NCI-H1417 treated with DMSO at 0.1 percent for 48 hours (cell line): ENCODE results near the gene TERT.
"Not testable (repeated sequence)": the region's sequence is repeated elsewhere in the genome, so short reads cannot be mapped to it uniquely, and the experiment has no call there.

ENCODE experiments used
- DNase-seq: peaks from one replicate; lab custom pipeline; 2025; lab: John Stamatoyannopoulos, UW

The TERT gene

DNA sequence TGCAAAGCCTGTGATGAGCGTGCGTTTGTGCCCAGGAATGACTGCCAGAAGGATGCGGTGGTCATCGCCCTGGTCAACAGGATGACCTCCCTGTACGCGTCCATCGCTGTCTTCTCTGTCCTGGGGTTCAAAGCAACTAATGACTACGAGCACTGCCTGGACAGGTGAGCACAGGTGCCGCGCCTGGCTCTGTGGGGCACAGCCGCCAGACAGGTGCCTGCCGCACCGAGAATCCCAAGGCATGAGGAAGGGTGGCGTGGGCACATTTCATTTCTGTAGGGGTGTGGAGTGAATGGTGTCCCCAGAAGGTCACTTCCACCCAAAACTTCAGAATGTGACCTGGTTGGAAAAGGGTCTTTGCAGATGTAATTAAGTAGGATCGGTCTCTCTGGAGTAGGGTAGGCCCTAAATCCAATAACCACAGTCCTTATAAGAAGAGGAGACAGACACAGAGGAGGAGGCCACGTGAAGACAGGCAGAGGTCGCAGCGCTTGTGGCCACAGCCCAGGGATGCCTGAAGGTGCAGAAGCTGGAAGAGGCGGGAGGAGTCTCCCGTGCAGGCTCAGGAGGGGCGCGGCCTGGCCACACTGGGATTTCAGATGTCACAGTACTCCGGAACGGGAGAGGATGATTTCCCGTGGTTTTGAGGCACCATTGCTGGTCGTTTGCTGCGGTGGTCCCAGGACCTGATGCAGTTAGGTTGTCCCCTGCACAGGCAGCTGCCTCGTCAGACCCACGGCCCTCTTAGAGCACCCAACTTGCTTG, 54.2 kb downstream of the TERT start:
- DNase-seq, result no peak

DNA sequence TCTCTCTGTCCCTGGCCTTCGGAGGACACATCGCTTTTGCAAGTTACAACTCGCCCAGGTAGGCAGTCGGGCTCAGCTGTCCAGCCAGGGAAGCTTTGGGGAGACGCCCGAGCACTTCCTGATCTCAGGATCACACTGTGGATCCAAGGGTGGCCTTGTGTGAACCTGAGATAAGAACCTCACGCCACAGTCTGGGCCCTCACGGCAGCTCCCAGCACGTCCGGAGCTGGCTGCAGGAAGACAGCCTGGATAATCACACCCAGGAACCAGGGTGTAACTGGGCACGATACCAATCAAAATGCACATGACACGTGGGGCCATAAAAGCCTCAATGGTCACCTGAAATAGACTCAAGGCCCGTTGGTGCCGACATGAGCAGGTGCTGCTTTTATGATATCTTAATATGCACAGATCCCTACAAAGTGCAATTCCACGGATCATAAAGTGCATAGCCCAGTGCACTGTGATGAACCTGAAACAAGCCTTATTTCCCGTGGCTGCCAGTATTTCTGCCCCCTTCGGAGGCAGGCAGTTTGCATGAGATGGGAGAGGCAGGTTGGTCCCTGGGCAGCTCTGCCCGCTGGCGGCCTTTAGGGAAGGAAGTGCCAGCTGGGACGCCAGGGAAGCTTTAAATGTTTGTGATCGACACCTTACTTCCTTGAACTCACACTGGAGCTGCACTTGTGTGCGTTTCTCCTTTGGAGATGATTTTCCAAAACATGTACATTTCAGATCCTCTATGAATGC, 55.2 kb downstream of the TERT start:
- DNase-seq, result no peak

DNA sequence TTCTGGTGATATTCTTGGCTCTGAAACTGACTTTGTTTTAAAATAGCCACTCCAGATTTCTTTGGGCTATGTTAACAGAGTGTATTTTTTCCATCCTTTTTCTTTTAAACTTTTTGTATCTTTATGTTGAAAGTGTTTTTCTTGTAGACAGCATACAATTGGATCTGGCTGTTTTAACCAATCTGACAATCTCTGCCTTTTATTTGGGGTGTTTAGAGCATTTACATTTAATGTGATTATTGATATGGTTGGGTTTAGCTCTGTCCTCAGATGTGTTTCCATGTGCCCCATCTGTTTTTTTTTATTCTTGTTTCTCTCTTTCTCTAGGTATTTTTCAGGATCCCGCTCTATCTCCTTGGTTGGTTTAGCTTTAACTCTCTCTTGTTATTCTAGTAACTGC, 59.0 kb downstream of the TERT start:
- DNase-seq, result no peak

DNA sequence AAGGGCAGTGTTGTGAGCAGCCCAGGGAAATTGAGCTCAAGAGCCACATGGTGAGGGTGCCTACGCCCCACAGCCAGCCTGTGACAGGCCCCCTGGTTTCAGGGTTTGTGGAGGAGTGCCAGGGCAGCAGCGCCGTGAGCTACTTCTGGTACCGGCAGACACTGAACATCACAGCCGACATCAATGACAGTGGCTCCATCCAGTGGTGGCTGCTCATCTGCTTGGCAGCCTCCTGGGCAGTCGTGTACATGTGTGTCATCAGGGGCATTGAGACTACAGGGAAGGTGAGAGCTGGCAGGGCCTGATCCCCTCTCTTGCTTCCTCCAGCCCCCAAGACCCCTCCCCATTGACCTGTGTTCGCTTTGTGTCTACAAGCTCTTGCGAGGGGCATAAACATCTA, 59.5 kb downstream of the TERT start:
- DNase-seq, result no peak

DNA sequence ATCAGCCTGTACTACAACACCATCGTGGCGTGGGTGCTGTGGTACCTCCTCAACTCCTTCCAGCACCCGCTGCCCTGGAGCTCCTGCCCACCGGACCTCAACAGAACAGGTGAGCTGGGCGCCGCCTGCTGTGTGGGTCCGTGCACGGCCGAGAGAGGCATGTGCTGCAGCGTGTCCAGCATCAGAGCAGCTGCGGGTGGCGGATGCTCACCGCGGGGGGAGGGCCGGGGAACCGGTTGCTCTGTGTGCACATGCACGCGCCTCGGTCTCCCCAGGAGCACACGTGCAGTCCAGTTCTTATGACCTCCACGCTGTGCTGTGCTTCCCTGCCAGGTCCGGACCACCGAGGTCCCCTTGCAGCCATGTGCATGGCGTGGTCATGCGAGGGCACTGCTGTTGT, 62.1 kb downstream of the TERT start:
- DNase-seq, result no peak

DNA sequence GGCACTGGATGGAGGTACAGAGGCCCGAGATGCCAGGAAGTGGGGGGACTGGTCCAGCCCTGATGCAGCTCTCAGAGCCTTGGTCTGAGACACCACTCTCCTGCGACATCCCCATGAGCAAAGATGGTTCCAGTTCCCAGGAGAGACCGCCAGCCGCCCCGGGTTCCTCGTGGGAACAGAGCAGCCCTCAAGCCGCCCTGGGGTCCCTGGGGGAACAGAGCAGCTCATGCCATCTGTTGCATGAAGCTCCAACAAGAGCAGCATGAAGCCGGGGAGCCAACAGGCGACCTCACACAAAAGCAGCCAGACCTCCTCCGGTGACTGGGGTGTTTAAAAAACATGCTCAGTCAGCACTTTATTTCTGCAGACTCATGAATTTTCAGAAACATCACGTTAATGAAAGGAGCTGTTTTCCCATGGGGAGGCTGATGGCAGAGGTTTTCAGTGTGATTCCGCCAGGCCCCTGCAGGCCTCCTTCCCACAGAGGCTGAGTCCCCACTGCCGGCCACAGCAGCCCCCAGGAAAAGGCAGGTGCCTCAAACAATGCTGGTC, 63.4 kb downstream of the TERT start:
- DNase-seq, result no peak

DNA sequence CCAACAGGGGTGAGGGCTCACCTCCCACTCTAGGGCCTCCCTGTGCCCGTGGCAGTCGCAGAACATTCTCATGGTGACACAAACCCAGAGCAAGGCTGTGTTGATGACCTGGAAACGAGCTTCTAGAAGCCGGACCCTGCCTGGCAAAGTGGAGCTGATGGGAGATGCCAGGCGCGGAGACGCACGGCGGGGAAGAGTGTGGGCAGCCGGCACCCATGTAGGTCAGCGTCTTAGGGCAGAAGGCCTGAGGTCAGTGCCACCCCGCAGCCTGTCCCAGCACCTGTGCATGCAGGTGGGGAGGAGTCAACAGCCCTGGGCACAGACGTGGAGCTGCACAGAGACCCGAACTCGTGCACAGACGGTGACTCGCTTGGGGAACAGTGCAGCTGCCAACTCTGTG, 64.3 kb downstream of the TERT start:
- DNase-seq, result no peak

DNA sequence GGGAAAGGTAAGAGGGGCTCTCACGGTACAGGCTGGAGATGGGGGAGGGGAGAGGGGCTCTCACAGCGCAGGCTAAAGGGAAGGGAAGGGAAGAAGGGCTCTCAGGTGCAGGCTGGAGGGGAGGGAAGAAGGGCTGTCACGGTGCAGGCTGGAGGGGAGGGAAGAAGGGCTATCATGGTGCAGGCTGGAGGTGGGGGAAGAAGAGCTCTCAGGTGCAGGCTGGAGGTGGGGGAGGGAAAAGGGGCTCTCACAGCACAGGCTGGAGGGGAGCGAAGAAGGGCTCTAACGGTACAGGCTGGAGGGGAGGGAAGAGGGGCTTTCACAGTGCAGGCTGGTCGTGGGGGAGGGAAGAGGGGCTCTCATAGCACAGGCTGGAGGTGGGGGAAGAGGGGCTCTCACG, 65.0 kb downstream of the TERT start:
- DNase-seq, result no peak

DNA sequence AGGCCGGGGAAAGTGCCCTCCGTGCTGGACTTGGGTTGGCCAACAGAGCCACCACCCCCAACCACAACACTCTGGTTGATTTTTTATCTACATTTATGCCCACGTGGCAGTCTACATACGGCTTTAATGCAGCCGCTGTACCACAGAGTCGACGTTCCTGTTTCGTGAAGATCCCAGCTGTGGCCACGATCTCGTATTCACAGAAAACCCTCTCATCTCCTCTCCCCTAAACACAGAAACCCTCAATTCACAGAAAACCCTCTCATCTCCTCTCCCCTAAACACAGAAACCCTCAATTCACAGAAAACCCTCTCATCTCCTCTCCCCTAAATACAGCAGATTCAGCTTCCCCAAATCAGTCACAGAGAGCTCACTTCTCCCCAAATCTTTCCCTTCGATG, 65.8 kb downstream of the TERT start:
- DNase-seq, result not testable (repeated sequence)

DNA sequence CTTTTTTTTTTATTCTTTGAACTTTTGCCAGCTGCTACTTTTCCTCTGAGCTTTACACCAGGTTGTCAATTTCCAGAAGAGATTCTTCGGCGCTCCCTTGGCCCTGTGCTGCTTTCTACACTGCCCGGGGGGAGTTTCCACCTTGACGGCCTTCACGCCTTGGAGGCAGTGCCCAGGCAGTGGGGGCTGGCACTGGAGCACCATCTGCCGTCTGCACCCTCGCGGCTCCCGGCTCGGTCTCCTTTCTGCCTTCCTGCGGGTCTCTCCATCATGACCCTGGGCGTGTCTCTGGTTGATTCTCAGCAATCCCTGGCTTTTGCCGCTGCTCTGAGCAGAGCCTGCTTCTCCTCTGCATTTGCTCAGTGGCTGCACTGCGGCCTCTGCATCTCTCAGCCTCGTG, 66.7 kb downstream of the TERT start:
- no peak for DNase-seq

DNA sequence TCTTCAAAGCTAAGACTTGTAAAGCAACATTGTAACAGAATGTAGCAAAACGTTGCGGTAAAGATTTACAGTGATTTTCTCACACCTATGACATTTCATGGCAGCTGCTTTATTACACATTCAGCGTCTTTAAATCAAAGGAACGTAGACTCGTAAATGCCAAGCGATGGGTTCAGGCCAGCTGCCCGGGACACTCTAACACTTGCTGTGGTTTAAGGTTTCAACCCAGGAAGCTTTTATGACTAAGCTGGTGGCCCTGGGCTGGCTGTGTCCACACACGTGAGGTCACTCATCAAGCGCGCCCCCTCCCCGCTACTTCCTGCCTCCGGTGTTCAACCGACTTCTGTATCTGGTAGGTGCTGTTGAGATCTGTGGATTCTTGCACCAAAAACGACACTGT, 67.2 kb downstream of the TERT start:
- DNase-seq, result no peak

DNA sequence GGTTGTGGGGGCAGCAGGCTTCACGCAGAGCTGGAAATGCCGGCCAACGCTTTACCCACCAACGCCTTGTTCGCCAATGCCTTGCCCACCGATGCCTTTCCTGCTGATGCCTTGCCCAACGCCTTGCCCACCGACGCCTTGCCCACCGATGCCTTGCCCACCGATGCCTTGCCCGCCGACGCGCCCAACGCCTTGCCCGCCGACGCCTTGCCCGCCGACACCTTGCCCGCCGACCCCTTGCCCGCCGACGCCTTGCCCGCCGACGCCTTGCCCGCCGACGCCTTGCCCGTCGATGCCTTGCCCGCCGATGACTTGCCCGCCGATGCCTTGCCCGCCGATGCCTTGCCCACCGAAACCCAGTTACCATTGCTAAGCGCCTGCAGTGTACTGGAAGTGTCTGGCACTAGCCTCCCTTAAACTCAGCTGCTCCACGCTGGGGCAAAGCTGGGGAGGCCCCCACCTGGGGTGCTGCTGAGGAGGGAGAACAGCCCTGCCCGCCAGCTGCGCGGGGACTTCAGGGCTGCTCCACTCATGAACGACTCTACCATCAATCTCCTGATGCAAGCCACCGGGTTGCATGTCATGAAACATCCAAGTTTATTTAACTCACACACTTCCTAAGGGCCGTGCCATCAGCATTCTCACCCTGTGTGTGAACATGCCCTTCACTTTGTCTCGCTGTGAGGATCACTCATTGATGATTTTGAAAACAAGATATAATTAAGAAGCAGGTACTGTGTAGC, 67.9 kb downstream of the TERT start:
- no peak for DNase-seq

DNA sequence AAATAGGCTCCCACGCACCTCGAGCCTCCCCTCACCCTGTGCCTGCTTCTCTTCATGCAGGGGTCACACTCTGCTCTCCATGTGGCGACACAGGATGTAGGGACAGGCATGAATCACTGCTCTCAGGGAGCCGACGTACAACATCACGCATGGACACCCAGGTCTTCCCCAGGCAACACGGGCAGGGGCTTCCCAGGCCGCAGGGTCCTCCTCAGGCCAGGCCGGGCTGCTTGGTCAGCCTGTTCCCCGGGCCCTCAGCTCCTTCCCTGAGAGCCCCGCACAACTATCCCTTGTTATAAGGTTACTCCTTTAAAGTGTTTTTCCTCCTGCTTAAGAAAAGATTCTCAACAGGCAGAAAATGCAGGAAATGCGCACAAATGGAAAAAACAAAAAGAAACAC, 68.6 kb downstream of the TERT start:
- no peak for DNase-seq

DNA sequence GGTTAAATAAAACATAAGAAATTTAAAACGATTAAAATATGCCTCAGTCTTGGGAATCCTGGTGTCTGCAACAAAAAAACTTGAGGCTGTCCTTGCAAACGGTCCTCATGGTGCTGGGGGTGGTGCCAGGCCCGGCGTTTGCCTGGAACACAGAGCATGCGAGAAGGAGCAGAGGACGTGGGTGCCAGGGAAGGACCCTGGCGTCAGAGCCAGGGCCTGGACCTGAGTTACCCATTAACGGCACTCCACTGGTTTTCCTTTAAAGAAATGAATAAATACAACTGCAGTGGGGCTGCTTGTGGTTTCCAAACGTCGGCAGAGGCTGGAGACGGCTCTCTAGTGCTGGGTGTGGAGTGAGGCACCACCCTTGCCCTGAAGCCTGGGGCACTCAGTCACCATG, 69.8 kb downstream of the TERT start, which contains the start of gene SLC6A18:
Gene SLC6A18, plus strand, starts transcription at position 301 of the 400 bp plus-strand sequence. Its CDS starts 97 bp downstream, at position 398.
- DNase-seq, result no peak

DNA sequence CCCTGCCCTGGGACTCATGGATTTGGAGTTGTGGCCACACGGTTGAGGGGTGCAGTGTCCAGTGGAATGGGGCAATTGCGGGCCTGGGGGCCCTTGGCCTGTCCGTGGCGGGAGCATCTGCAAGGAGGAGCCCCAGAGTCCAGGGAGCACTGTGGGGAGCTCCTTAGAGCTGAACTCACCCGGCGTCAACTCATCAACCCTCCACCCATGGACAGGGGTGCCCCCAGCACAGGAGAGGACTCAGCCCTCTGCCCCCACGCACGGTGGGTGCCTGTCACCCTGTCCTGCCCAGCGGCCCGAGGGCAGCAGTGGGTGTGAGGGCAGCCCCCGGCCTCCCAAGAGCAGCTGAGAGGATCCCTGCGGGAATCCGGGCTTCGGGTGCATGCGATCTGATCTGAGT, 70.2 kb downstream of the TERT start:
- DNase-seq, result no peak

DNA sequence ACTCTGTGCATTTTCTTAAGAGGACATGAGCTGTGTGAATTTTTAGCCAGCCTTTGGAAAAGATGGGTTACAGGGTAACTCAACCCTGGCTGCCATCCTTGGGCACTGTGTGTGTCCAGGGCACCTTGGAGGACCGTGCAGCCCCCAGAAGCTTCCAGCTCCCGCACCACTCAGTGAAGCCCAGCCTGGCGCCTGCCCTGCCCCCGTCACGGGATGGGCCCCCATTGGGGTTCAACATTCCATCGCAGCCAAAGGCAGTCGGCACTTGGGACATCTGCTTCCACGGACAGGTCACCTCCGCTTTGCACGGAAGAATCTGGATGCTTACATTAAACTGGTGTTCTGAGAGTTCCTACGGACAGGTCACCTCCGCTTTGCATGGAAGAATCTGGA, 71.6 kb downstream of the TERT start:
- no peak for DNase-seq

DNA sequence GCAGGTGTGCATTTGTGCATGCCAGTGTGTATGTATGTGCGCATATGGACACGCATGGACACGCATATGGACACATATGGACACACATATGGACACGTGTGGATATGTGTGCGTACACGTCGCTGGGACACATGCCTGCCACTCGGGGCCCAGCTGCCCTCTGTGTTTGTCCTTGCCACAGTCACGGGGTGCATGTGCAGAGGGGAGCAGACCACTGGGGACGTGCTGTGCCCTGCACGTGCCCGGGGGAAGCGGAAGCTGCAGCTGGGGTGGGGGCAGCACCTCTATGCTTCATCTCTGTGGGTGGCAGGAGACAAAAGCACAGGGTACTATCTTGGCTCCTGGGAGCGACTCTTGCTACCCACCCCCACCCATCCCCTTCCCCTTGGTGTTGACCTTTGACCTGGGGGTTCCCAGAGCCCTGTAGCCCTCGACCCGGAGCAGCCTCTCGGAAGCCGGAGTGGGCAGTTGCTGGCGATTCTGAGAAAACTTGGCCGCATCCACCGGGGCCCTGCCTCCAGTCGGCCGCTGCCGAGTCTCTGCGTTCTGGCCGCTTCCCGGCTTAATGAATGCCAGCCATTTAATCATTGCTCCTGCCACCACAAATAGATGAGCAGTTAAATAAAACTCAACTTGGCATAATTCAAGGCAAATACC, 72.1 kb downstream of the TERT start:
- DNase-seq, result no peak

DNA sequence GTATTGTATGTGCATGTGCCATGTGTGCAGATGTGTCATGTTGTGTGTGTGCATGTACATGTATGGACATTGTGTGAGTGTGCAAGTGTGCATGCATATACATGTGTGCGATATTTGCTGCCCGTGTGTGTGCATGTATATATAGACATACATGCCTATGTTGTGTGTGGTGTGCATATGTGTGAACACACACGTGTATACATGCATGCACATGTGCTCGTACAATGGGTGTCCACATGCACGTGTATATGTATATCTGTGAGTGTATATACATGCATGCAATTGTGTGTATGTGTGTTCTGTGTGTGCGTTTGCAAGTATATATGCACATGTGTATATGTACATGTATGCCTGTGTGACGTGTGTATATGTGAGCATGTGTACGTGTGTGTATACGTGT, 72.7 kb downstream of the TERT start:
- DNase-seq, result no peak

DNA sequence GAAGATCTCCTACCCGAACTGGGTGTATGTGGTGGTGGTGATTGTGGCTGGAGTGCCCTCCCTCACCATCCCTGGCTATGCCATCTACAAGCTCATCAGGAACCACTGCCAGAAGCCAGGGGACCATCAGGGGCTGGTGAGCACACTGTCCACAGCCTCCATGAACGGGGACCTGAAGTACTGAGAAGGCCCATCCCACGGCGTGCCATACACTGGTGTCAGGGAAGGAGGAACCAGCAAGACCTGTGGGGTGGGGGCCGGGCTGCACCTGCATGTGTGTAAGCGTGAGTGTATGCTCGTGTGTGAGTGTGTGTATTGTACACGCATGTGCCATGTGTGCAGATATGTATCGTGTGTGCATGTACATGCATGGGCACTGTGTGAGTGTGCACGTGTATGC, 73.1 kb downstream of the TERT start:
- DNase-seq, result no peak

DNA sequence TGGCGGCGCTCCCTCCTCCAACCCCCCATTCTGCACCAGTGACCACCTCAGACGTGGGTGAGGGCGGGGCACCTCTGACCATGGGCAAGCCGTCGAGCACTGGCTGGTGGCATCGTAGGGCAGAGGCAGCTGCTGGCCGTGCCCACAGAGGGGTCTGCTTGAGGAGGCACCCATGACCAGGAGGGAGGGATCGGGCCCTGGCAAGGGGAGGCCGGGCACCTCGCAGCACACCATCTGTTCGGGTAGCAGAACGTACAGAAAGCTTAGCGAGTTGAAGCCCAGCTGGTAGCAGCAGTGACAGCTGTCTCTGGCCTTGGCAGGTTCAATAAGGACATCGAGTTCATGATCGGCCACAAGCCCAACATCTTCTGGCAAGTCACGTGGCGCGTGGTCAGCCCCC, 74.0 kb downstream of the TERT start:
- no peak for DNase-seq

DNA sequence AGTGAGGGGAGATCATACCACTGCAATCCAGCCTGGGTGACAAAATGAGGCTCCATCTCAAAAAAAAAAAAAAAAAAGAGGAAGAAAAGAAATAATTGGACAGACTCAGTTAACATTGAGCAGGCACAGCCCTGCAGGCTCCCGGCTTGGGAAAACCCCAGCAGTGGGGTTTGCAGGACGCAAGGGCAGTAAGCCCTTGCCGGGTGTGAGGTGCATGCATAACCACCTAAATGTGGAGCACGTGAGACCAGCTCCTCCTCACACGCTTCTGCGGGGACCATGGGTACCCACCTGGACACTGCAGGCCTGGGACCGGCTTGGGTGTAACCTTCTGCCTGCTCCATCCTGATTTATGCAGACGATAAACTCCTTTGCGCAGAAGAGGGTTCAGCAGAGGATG, 74.5 kb downstream of the TERT start:
- no peak for DNase-seq

DNA sequence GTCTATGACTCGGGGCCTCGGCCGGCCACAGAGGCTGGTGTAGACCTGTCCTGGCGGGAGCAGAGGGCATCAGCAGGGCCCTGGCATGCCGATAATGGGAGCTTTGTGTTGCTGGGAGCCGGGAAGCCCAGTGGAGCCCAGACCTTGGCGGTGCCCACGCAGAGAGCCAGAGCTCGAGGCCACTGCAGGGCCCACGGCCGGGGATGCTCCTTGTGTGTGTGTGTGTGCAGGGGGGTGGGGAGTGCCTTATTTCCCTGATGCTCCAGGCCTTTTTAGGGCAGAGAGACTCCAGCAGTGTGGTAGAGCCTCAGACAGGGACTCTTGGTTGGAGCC, 75.1 kb downstream of the TERT start:
- no peak for DNase-seq
